ENCODE measurements around the gene SETD5.

DNA sequence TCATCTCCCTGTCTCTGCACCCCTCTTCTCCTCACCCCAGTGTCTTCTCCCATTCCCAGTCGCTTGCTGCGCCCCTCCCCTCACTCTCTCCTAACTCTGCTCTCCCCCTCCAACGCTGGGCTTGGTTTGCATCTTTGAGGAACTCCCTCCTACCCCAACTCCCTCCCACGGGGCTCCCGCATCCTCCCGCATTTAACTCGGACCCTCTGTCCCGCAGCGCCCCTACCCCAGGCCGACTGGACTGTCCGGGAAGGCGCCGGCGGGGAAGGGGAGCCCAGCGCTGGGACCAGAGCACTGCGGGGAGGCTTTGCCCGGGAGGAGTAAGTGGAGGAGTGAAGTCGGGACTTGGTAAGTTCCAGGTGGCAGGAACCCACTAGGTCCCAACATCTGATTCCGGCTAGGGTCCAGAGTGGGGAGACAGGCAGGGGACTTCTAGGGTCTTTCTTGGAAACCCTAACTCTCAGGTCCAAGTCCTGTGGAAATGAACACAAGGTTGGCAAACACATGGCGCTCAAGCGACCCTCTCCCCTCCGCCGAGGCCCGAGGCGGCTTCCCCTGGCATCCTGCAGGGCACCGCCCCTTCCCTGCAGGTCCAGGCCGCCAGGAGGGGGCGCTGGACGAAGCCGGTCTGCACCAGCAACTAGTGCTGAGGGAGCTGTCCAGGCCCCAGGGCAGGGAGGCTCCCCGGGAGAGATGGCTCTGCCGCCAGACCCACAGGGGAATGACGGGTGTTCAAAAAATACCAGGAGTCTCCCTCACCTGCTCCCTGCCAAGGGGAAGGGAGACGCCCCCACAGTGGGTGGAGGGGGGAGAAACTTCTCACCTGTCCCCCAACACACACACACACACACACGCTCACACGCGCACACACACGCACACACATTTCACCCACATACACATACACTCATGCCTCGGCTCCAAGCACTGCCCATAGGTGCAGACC lies 103.0 kb downstream of the SETD5 start:
- TF ChIP-seq, protein P1, sequence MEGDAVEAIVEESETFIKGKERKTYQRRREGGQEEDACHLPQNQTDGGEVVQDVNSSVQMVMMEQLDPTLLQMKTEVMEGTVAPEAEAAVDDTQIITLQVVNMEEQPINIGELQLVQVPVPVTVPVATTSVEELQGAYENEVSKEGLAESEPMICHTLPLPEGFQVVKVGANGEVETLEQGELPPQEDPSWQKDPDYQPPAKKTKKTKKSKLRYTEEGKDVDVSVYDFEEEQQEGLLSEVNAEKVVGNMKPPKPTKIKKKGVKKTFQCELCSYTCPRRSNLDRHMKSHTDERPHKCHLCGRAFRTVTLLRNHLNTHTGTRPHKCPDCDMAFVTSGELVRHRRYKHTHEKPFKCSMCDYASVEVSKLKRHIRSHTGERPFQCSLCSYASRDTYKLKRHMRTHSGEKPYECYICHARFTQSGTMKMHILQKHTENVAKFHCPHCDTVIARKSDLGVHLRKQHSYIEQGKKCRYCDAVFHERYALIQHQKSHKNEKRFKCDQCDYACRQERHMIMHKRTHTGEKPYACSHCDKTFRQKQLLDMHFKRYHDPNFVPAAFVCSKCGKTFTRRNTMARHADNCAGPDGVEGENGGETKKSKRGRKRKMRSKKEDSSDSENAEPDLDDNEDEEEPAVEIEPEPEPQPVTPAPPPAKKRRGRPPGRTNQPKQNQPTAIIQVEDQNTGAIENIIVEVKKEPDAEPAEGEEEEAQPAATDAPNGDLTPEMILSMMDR (IDR thresholded peaks at IDR 0.05), result peak; percentile 71
- TF ChIP-seq EZH2 (IDR thresholded peaks at IDR 0.05; ENCODE audit: borderline replicate concordance, insufficient read depth, low read depth, low read length, poor library complexity, severe bottlenecking), result peak; percentile 60

All from B cell (primary cell).